ENCODE measurements around the gene KIDINS220. TPM values are rescaled to one million over a fixed set of nuclear protein-coding genes. Genes with fewer than 3 reads are reported as not detected.

The KIDINS220 gene
- total RNA-seq, 1 donor from 2014 or later: 96.7 TPM

- no peak overlapping the region for H3K27ac Mint-ChIP-seq
- no peak for DNase-seq (ENCODE audit: low spot score, unreplicated experiment)
- TF ChIP-seq, protein P1, sequence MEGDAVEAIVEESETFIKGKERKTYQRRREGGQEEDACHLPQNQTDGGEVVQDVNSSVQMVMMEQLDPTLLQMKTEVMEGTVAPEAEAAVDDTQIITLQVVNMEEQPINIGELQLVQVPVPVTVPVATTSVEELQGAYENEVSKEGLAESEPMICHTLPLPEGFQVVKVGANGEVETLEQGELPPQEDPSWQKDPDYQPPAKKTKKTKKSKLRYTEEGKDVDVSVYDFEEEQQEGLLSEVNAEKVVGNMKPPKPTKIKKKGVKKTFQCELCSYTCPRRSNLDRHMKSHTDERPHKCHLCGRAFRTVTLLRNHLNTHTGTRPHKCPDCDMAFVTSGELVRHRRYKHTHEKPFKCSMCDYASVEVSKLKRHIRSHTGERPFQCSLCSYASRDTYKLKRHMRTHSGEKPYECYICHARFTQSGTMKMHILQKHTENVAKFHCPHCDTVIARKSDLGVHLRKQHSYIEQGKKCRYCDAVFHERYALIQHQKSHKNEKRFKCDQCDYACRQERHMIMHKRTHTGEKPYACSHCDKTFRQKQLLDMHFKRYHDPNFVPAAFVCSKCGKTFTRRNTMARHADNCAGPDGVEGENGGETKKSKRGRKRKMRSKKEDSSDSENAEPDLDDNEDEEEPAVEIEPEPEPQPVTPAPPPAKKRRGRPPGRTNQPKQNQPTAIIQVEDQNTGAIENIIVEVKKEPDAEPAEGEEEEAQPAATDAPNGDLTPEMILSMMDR (IDR thresholded peaks at IDR 0.05; ENCODE audit: unreplicated experiment): no peak
- no peak overlapping the region for H3K4me3 Mint-ChIP-seq (ENCODE audit: low read depth)
- H3K36me3 Mint-ChIP-seq (ENCODE audit: insufficient read depth): peaks cover 11% of the 10 kb centered on the region
- peaks cover 2% of the 10 kb centered on the region for H3K4me1 Mint-ChIP-seq (ENCODE audit: low read depth)
- H3K27me3 Mint-ChIP-seq: no peaks in the 10 kb centered on the region
- no peaks in the 10 kb centered on the region for H3K9me3 Mint-ChIP-seq (ENCODE audit: low read depth)
Observed at GRCh38 chr2:8855010-8855409, 17.6 kb upstream of the KIDINS220 start.

- Mint-ChIP-seq H3K36me3 (ENCODE audit: insufficient read depth) (peaks cover 11% of the 10 kb centered on the region), H3K9me3 (ENCODE audit: low read depth) (no peaks in the 10 kb centered on the region), H3K4me3 (ENCODE audit: low read depth) (no peak overlapping the region), H3K27ac (no peak overlapping the region), H3K4me1 (ENCODE audit: low read depth) (peaks cover 2% of the 10 kb centered on the region), H3K27me3 (no peaks in the 10 kb centered on the region)
- TF ChIP-seq, protein P1 (IDR thresholded peaks at IDR 0.05; ENCODE audit: unreplicated experiment): no peak
- DNase-seq (ENCODE audit: low spot score, unreplicated experiment): no peak
Observed at GRCh38 chr2:8853426-8853825, 16.0 kb upstream of the KIDINS220 start.

DNA sequence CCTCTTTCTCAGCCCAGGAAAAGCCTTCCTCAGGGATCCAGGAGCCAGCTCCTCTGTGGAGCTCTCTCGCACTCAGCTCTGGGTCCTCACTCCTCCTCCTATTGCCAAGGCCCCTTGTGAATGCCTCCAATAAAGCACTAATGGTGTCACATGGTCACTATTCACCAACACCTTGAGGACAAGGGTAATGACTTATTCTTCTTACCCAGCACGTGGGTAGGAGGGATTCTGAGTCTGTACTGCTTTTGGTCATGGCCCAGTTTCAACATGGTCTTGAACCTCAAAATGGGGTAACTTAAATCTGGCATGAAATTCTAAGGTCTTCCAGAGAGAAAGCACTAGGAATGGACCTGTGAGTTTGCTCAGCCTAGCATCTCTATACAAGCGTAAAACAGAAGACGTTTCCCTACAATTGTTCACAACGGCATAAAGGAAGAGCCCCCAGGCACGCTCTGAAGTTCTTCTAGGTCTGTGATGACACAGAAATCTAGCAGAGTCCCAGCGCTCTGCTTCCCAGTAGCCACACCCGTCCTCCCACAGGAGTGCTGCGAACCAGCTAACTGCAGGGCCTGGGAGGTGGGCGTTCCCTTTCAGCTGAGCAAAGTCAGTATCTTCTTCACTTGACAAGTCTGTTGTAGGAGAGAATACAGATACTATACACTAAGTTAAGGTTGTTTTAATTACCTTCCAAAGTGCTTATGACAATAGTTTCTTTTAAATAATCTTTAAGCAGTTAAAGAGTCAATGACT lies 14.6 kb upstream of the KIDINS220 start:
- H3K27ac Mint-ChIP-seq: no peak overlapping the region
- DNase-seq (ENCODE audit: low spot score, unreplicated experiment): no peak
- no peaks in the 10 kb centered on the region for H3K27me3 Mint-ChIP-seq
- H3K4me1 Mint-ChIP-seq (ENCODE audit: low read depth): peaks cover 2% of the 10 kb centered on the region
- TF ChIP-seq, protein P1 (IDR thresholded peaks at IDR 0.05; ENCODE audit: unreplicated experiment): no peak
- H3K36me3 Mint-ChIP-seq (ENCODE audit: insufficient read depth): peaks cover 3% of the 10 kb centered on the region
- H3K9me3 Mint-ChIP-seq (ENCODE audit: low read depth): no peaks in the 10 kb centered on the region
- H3K4me3 Mint-ChIP-seq (ENCODE audit: low read depth): no peak overlapping the region

- no peak for DNase-seq (ENCODE audit: low spot score, unreplicated experiment)
- Mint-ChIP-seq H3K27me3 (no peaks in the 10 kb centered on the region), H3K9me3 (ENCODE audit: low read depth) (no peaks in the 10 kb centered on the region), H3K4me1 (ENCODE audit: low read depth) (peaks cover 2% of the 10 kb centered on the region), H3K27ac (no peak overlapping the region), H3K36me3 (ENCODE audit: insufficient read depth) (peaks cover 3% of the 10 kb centered on the region), H3K4me3 (ENCODE audit: low read depth) (no peak overlapping the region)
- TF ChIP-seq, protein P1 (IDR thresholded peaks at IDR 0.05; ENCODE audit: unreplicated experiment): no peak
Observed at GRCh38 chr2:8850845-8851487, 13.6 kb upstream of the KIDINS220 start.

DNA sequence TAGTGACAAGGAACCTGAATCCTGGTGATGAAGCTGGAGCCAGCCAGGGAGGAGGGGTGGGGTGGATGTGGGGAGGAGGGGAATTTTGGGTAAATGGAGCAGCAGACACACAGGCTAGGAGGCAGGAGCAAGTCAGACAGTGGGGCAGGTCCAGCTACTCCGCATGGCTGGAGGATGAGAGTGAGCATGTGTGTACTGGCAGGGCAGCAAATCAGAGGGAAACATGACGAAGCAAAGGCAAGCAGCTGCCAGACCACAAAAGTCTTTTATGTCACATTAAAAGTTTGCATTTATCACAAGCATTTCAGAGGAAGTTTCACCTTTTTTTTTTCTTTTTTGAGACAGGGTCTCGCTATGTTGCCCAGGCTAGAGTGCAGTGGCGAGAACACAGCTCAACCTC lies 11.9 kb upstream of the KIDINS220 start:
- no peak for DNase-seq (ENCODE audit: low spot score, unreplicated experiment)
- TF ChIP-seq, protein P1 (IDR thresholded peaks at IDR 0.05; ENCODE audit: unreplicated experiment): no peak
- Mint-ChIP-seq H3K4me3 (ENCODE audit: low read depth) (no peak overlapping the region), H3K4me1 (ENCODE audit: low read depth) (peaks cover 2% of the 10 kb centered on the region), H3K27ac (no peak overlapping the region), H3K27me3 (no peaks in the 10 kb centered on the region), H3K9me3 (ENCODE audit: low read depth) (no peaks in the 10 kb centered on the region), H3K36me3 (ENCODE audit: insufficient read depth) (no peaks in the 10 kb centered on the region)
